ENCODE results near the gene KIF6.

Gene KIF6

GRCh38 chr6:39367700-39368099 is 357.5 kb downstream of the KIF6 start:
- Histone ChIP-seq H3K4me1 (ENCODE audit: control insufficient read depth, insufficient read depth, low read length, poor library complexity, severe bottlenecking) (no peaks in the 10 kb centered on the region), H3K36me3 (ENCODE audit: control insufficient read depth, insufficient read depth, low read length) (no peaks in the 10 kb centered on the region), H3K27ac (ENCODE audit: insufficient read depth, low read length, poor library complexity, severe bottlenecking) (no peak overlapping the region), H3K27me3 (replicated peaks; ENCODE audit: control insufficient read depth, insufficient read depth, low read length, poor library complexity, severe bottlenecking) (no peaks in the 10 kb centered on the region), H3K4me3 (ENCODE audit: insufficient read depth, low read depth, low read length, poor library complexity, severe bottlenecking) (no peak overlapping the region), H3K9me3 (ENCODE audit: control insufficient read depth, low read length) (no peaks in the 10 kb centered on the region)
- no peak for DNase-seq

GRCh38 chr6:39366931-39367618 is 358.1 kb downstream of the KIF6 start:
- Histone ChIP-seq H3K27me3 (replicated peaks; ENCODE audit: control insufficient read depth, insufficient read depth, low read length, poor library complexity, severe bottlenecking) (peaks cover 6% of the 10 kb centered on the region), H3K27ac (ENCODE audit: insufficient read depth, low read length, poor library complexity, severe bottlenecking) (no peak overlapping the region), H3K9me3 (ENCODE audit: control insufficient read depth, low read length) (no peaks in the 10 kb centered on the region), H3K4me1 (ENCODE audit: control insufficient read depth, insufficient read depth, low read length, poor library complexity, severe bottlenecking) (no peaks in the 10 kb centered on the region), H3K36me3 (ENCODE audit: control insufficient read depth, insufficient read depth, low read length) (no peaks in the 10 kb centered on the region), H3K4me3 (ENCODE audit: insufficient read depth, low read depth, low read length, poor library complexity, severe bottlenecking) (no peak overlapping the region)
- DNase-seq: no peak

GRCh38 chr6:39365281-39366074 is 359.7 kb downstream of the KIF6 start:
- no peaks in the 10 kb centered on the region for H3K36me3 ChIP-seq (ENCODE audit: control insufficient read depth, insufficient read depth, low read length)
- H3K9me3 ChIP-seq (ENCODE audit: control insufficient read depth, low read length): no peaks in the 10 kb centered on the region
- H3K27ac ChIP-seq (ENCODE audit: insufficient read depth, low read length, poor library complexity, severe bottlenecking): no peak overlapping the region
- peaks cover 3% of the 10 kb centered on the region for H3K4me1 ChIP-seq (ENCODE audit: control insufficient read depth, insufficient read depth, low read length, poor library complexity, severe bottlenecking)
- H3K4me3 ChIP-seq (ENCODE audit: insufficient read depth, low read depth, low read length, poor library complexity, severe bottlenecking): no peak overlapping the region
- peaks cover 9% of the 10 kb centered on the region for H3K27me3 ChIP-seq (replicated peaks; ENCODE audit: control insufficient read depth, insufficient read depth, low read length, poor library complexity, severe bottlenecking)
- DNase-seq: no peak

GRCh38 chr6:39363280-39363679 is 361.9 kb downstream of the KIF6 start:
- H3K36me3 ChIP-seq (ENCODE audit: control insufficient read depth, insufficient read depth, low read length): no peaks in the 10 kb centered on the region
- H3K27ac ChIP-seq (ENCODE audit: insufficient read depth, low read length, poor library complexity, severe bottlenecking): no peak overlapping the region
- no peaks in the 10 kb centered on the region for H3K9me3 ChIP-seq (ENCODE audit: control insufficient read depth, low read length)
- peaks cover 3% of the 10 kb centered on the region for H3K4me1 ChIP-seq (ENCODE audit: control insufficient read depth, insufficient read depth, low read length, poor library complexity, severe bottlenecking)
- no peak for DNase-seq
- no peak overlapping the region for H3K4me3 ChIP-seq (ENCODE audit: insufficient read depth, low read depth, low read length, poor library complexity, severe bottlenecking)
- peaks cover 9% of the 10 kb centered on the region for H3K27me3 ChIP-seq (replicated peaks; ENCODE audit: control insufficient read depth, insufficient read depth, low read length, poor library complexity, severe bottlenecking)

- Histone ChIP-seq H3K4me1 (ENCODE audit: control insufficient read depth, insufficient read depth, low read length, poor library complexity, severe bottlenecking) (peaks cover 3% of the 10 kb centered on the region), H3K4me3 (ENCODE audit: insufficient read depth, low read depth, low read length, poor library complexity, severe bottlenecking) (no peak overlapping the region), H3K36me3 (ENCODE audit: control insufficient read depth, insufficient read depth, low read length) (no peaks in the 10 kb centered on the region), H3K9me3 (ENCODE audit: control insufficient read depth, low read length) (no peaks in the 10 kb centered on the region), H3K27ac (ENCODE audit: insufficient read depth, low read length, poor library complexity, severe bottlenecking) (no peak overlapping the region), H3K27me3 (replicated peaks; ENCODE audit: control insufficient read depth, insufficient read depth, low read length, poor library complexity, severe bottlenecking) (peaks cover 9% of the 10 kb centered on the region)
- no peak for DNase-seq
These were observed 362.7 kb downstream of the KIF6 start for GRCh38 chr6:39362487-39362865.

- no peak overlapping the region for H3K27ac ChIP-seq (ENCODE audit: insufficient read depth, low read length, poor library complexity, severe bottlenecking)
- no peak overlapping the region for H3K4me3 ChIP-seq (ENCODE audit: insufficient read depth, low read depth, low read length, poor library complexity, severe bottlenecking)
These were observed 363.3 kb downstream of the KIF6 start for GRCh38 chr6:39361657-39362486.

GRCh38 chr6:39360378-39360777 is 364.8 kb downstream of the KIF6 start:
- DNase-seq: no peak
- H3K36me3 ChIP-seq (ENCODE audit: control insufficient read depth, insufficient read depth, low read length): no peaks in the 10 kb centered on the region

More at GRCh38 chr6:39361657-39362486, 363.3 kb downstream of the KIF6 start:
- DNase-seq: no peak
- Histone ChIP-seq H3K4me1 (ENCODE audit: control insufficient read depth, insufficient read depth, low read length, poor library complexity, severe bottlenecking) (peaks cover 3% of the 10 kb centered on the region), H3K36me3 (ENCODE audit: control insufficient read depth, insufficient read depth, low read length) (no peaks in the 10 kb centered on the region), H3K9me3 (ENCODE audit: control insufficient read depth, low read length) (no peaks in the 10 kb centered on the region), H3K27me3 (replicated peaks; ENCODE audit: control insufficient read depth, insufficient read depth, low read length, poor library complexity, severe bottlenecking) (peaks cover 9% of the 10 kb centered on the region)

GRCh38 chr6:39357998-39358686 is 367.1 kb downstream of the KIF6 start:
- H3K27me3 ChIP-seq (replicated peaks; ENCODE audit: control insufficient read depth, insufficient read depth, low read length, poor library complexity, severe bottlenecking): peaks cover 9% of the 10 kb centered on the region
- no peaks in the 10 kb centered on the region for H3K9me3 ChIP-seq (ENCODE audit: control insufficient read depth, low read length)
- peaks cover 3% of the 10 kb centered on the region for H3K4me1 ChIP-seq (ENCODE audit: control insufficient read depth, insufficient read depth, low read length, poor library complexity, severe bottlenecking)
- DNase-seq: no peak
- no peaks in the 10 kb centered on the region for H3K36me3 ChIP-seq (ENCODE audit: control insufficient read depth, insufficient read depth, low read length)
- no peak overlapping the region for H3K4me3 ChIP-seq (ENCODE audit: insufficient read depth, low read depth, low read length, poor library complexity, severe bottlenecking)
- H3K27ac ChIP-seq (ENCODE audit: insufficient read depth, low read length, poor library complexity, severe bottlenecking): no peak overlapping the region

More at GRCh38 chr6:39360378-39360777, 364.8 kb downstream of the KIF6 start:
- no peaks in the 10 kb centered on the region for H3K9me3 ChIP-seq (ENCODE audit: control insufficient read depth, low read length)
- peaks cover 9% of the 10 kb centered on the region for H3K27me3 ChIP-seq (replicated peaks; ENCODE audit: control insufficient read depth, insufficient read depth, low read length, poor library complexity, severe bottlenecking)
- H3K4me1 ChIP-seq (ENCODE audit: control insufficient read depth, insufficient read depth, low read length, poor library complexity, severe bottlenecking): peaks cover 3% of the 10 kb centered on the region
- no peak overlapping the region for H3K27ac ChIP-seq (ENCODE audit: insufficient read depth, low read length, poor library complexity, severe bottlenecking)
- no peak overlapping the region for H3K4me3 ChIP-seq (ENCODE audit: insufficient read depth, low read depth, low read length, poor library complexity, severe bottlenecking)

GRCh38 chr6:39353698-39354315 is 371.4 kb downstream of the KIF6 start:
- H3K27ac ChIP-seq (ENCODE audit: insufficient read depth, low read length, poor library complexity, severe bottlenecking): no peak overlapping the region
- no peaks in the 10 kb centered on the region for H3K27me3 ChIP-seq (replicated peaks; ENCODE audit: control insufficient read depth, insufficient read depth, low read length, poor library complexity, severe bottlenecking)
- no peaks in the 10 kb centered on the region for H3K36me3 ChIP-seq (ENCODE audit: control insufficient read depth, insufficient read depth, low read length)
- H3K9me3 ChIP-seq (ENCODE audit: control insufficient read depth, low read length): no peaks in the 10 kb centered on the region
- no peak overlapping the region for H3K4me3 ChIP-seq (ENCODE audit: insufficient read depth, low read depth, low read length, poor library complexity, severe bottlenecking)
- no peak for DNase-seq
- H3K4me1 ChIP-seq (ENCODE audit: control insufficient read depth, insufficient read depth, low read length, poor library complexity, severe bottlenecking): no peaks in the 10 kb centered on the region

Measured in effector memory CD4-positive, alpha-beta T cell (primary cell).